ENCODE results near the gene PIP4K2C.

GRCh38 chr12:57618966-57619433, 28.0 kb downstream of the PIP4K2C start:
- no peak for TF ChIP-seq CTCF (IDR thresholded peaks at IDR 0.05; ENCODE audit: insufficient read depth, low read length, poor library complexity, severe bottlenecking)
- TF ChIP-seq EZH2phosphoT487 (conservative IDR thresholded peaks at IDR 0.05; ENCODE audit: low read length) = no peak
